ENCODE measurements around the gene FUT9.

The FUT9 gene

DNA sequence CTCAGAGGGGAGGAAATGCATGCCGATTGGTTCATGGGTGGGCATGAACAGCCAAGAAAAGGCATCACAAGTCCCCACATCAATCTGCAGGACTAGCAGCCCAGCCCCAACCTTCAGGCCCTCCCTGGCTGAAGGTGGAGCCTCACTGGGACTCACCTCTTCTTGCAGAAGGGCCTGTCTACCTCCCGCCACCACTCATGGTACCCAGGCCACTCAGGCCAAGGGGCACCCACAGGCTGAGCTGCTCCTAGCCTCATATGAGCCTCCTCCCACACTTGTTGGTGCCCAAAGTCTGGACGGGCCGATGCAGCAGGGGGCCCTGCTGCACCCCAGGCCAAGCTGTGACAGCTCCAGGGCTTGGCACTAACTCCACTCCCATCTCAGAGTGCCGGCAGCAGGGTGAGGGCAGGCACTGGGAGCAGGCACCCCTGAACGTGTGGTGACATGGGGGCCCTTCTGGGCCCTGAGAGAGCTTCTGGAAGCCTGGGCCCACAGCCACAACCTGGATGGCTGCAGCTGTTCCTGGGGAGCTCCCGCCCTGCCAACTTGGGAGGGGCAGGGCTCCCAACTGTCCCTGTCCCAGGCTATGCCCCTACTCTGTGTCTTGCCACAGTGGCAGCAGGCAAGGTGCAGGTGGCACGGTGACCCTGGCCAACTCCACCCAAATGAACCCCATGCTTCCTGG, 13.7 kb upstream of the FUT9 start:
- H3K4me3 ChIP-seq (ENCODE audit: low read depth, low read length), result no peak overlapping the region
- TF ChIP-seq, protein P1, sequence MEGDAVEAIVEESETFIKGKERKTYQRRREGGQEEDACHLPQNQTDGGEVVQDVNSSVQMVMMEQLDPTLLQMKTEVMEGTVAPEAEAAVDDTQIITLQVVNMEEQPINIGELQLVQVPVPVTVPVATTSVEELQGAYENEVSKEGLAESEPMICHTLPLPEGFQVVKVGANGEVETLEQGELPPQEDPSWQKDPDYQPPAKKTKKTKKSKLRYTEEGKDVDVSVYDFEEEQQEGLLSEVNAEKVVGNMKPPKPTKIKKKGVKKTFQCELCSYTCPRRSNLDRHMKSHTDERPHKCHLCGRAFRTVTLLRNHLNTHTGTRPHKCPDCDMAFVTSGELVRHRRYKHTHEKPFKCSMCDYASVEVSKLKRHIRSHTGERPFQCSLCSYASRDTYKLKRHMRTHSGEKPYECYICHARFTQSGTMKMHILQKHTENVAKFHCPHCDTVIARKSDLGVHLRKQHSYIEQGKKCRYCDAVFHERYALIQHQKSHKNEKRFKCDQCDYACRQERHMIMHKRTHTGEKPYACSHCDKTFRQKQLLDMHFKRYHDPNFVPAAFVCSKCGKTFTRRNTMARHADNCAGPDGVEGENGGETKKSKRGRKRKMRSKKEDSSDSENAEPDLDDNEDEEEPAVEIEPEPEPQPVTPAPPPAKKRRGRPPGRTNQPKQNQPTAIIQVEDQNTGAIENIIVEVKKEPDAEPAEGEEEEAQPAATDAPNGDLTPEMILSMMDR (IDR thresholded peaks at IDR 0.05; ENCODE audit: control insufficient read depth, extremely low read depth, insufficient read depth), result no peak

DNA sequence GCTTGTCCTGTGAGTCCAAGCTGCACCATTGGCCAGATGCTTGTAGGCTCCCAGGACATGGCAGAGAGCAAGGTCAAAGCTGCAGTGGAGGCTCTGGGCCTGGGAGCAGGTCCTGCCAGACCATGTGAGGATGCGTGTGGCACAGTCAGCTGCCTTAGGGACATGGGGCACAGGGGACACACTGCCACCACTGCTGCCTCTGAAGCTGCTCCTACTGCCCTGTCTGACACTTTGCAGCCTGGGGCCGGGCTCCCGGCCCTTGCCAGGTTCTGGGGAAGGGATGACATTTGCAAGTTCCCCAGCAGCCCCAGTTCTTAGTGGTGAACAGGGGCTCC, 13.2 kb upstream of the FUT9 start:
- no peak overlapping the region for H3K4me3 ChIP-seq (ENCODE audit: low read depth, low read length)
- no peak for DNase-seq (ENCODE audit: low read depth)
- TF ChIP-seq, protein P1 (IDR thresholded peaks at IDR 0.05; ENCODE audit: control insufficient read depth, extremely low read depth, insufficient read depth), result no peak

More for the DNA sequence above, 13.7 kb upstream of the FUT9 start:
- DNase-seq (ENCODE audit: low read depth), result no peak

DNA sequence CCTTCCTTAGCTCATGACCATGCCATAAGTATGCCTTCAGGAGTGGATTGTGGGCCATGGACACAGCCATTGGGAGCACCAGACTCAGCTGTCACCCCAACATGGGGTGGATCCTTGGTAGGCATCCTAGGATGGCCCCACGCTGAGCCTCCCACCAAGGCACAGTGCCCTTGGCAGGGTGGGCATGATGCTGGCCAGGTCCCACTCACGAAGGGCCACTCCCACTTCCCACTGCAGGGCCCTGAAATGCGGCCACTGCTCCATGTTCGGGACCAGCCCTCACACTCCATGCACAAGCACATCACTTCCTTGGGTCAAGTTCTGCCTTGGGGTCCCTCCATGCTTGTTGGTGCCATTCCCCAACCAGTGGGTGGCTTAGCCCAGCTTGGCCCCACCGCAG, 12.9 kb upstream of the FUT9 start:
- no peak overlapping the region for H3K4me3 ChIP-seq (ENCODE audit: low read depth, low read length)
- no peak for DNase-seq (ENCODE audit: low read depth)
- TF ChIP-seq, protein P1 (IDR thresholded peaks at IDR 0.05; ENCODE audit: control insufficient read depth, extremely low read depth, insufficient read depth), result no peak

DNA sequence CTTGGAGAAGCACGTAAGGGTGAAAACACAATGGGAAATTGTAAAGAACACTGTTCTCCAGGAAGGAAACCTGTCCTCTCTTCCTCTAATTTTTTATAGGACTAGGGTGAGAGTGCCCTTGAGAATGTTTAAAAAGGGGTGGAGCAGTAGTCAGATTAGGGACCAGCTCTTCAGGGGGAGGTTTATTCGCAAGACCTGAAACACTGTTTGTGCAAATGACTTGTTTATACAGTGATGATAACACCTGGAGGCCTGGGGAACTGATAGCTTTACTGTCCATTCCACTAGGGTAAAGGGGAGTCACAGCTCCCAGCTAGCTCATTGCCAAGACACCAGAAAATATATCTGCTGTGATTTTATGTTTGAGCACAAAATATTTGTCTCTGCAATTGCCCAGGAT, 8.1 kb upstream of the FUT9 start:
- H3K4me3 ChIP-seq (ENCODE audit: low read depth, low read length), result no peak overlapping the region
- TF ChIP-seq, protein P1 (IDR thresholded peaks at IDR 0.05; ENCODE audit: control insufficient read depth, extremely low read depth, insufficient read depth), result no peak
- no peak for DNase-seq (ENCODE audit: low read depth)

DNA sequence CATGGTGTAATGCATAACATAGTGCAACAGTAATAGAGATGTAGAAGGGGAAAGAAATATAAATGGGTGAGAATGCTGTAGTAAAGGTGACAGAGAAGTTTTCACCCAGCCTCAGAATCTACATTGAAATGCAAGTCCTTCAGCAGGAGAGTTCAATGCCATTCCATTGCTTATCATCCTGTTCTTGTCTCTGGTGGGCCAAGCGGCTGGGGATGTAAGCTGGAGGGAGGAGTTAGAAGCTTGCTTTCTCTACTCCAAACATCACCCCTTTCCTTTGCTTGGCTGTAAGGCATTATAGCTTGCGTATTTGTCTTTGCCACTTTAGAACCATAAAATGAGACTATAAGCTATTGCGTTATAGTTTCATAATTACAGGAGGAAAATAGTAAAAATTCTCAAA, 2.2 kb upstream of the FUT9 start:
- no peak for DNase-seq (ENCODE audit: low read depth)

DNA sequence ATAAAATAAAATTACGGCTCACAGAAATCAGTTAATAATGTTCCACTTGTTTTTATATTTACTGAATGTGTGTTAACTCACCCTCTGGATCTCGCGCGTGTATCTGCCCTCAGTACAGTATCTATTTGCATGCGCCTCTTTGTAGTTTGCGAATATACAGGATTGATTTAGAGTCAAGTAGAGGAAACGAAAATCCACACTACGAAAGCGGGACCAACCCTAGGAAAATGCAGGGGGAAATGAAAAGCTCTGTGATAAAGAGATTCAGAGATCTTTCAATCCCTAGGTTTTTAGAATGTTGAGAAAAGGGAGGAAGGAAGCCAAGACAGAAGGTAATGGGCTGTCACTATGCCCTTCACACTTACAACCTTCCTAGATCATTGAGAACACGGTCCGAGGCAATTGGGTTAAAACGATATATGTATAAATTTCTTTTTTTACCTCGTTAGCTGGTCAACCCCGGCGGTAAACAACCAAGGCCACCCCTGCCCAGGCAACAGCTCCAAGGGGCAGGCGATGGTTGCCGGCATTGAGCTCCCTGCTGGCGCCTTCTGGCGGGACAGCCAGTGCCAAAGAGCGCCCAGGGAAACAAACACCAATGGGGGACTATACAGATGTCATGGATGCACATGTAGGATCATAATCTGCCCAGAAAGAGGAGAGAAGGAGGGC, 792 bp upstream of the FUT9 start:
- DNase-seq (ENCODE audit: low read depth), result no peak
- TF ChIP-seq, protein P1 (IDR thresholded peaks at IDR 0.05; ENCODE audit: control insufficient read depth, extremely low read depth, insufficient read depth), result no peak
- H3K4me3 ChIP-seq (ENCODE audit: low read depth, low read length), result no peak overlapping the region

More for the DNA sequence above, 2.2 kb upstream of the FUT9 start:
- TF ChIP-seq, protein P1 (IDR thresholded peaks at IDR 0.05; ENCODE audit: control insufficient read depth, extremely low read depth, insufficient read depth), result no peak
- H3K4me3 ChIP-seq (ENCODE audit: low read depth, low read length), result no peak overlapping the region

All from LNCaP clone FGC (cell line).